HCT116 (cell line): ENCODE measurements around the gene SLK. TPM values are rescaled to one million over a fixed set of nuclear protein-coding genes. Genes with fewer than 3 reads are reported as not detected.

ENCODE experiments used
- ATAC-seq: fragments of 200-7000 bp; cut with Tn5 transposase; 2 replicates; pipeline ENCODE4 v1.9.1; 2020; ENCODE audit warnings: mild to moderate bottlenecking, moderate library complexity
- BruUV-seq: library from RNA; stranded (reverse); fragments of 400-500 nt; replicated peaks from 2 replicates; lab custom pipeline; 2021; lab: Mats Ljungman, UMichigan
- CTCF ChIA-PET: fragments of 300-600 bp; sonication (Branson Sonifier 250); formaldehyde crosslinking; loops from one replicate; lab custom pipeline; 2021; ENCODE audit warnings: antibody characterized with exemption; lab: Charles Lee
- POLR2A ChIA-PET: fragments of 300-600, 350-600 bp; sonication (Branson Sonifier 250); formaldehyde crosslinking; loops from one replicate; lab custom pipeline; 2021; ENCODE audit warnings: antibody characterized with exemption; lab: Charles Lee
- RAD21 ChIA-PET, 2 experiments: fragments of 300-600 bp; sonication (Branson Sonifier 250); formaldehyde crosslinking; loops; one replicate each; lab custom pipeline; 2023; ENCODE audit warnings: low total read pairs in 2 of 2; ENCODE audit not compliant: uncharacterized antibody in 2 of 2, unreplicated experiment in 2 of 2, low non-redundant PET in 1 of 2; lab: Charles Lee
- DNase-seq: peaks from one replicate; pipeline ENCODE4 v3.0.0-alpha.2; 2010; ENCODE audit warnings: low read depth, low spot score
- H2AFZ ChIP-seq: fragments of 200-600 bp; shearing (Covaris generic), sonication (generic); 2 replicates; pipeline ENCODE4 v1.6.1; 2017; ENCODE audit warnings: low read depth, mixed run types, mixed read lengths, antibody characterized with exemption, low read length; ENCODE audit not compliant: poor library complexity, severe bottlenecking
- H3K27ac ChIP-seq: 2 replicates; pipeline ENCODE4 v1.5.1; 2012; ENCODE audit warnings: low read depth, low read length
- H3K27me3 ChIP-seq: fragments of 200-600 bp; sonication (generic); 2 replicates; pipeline ENCODE4 v1.6.1; 2016; ENCODE audit warnings: mixed run types, low read length, mixed read lengths; ENCODE audit not compliant: insufficient read depth
- H3K36me3 ChIP-seq, 2 experiments: fragments of 200-500 bp in 1 of 2; fragments of 200-600 bp in 1 of 2; sonication (Bioruptor generic) in 1 of 2; sonication (generic) in 1 of 2; 2 replicates each; pipeline versions ENCODE4 v1.5.1 to v1.6.1; 2014 to 2016; ENCODE audit warnings: low read length in 2 of 2, inconsistent platforms in 1 of 2, mixed read lengths in 1 of 2, mixed run types in 1 of 2; ENCODE audit not compliant: insufficient read depth in 2 of 2, control insufficient read depth in 1 of 2
- H3K4me1 ChIP-seq, 2 experiments: fragments of 200-600 bp in 1 of 2; sonication (generic) in 1 of 2; 2 replicates each; pipeline versions ENCODE4 v1.5.1 to v1.6.1; 2012 to 2017; ENCODE audit warnings: low read length in 2 of 2, inconsistent platforms in 1 of 2, mild to moderate bottlenecking in 1 of 2, mixed read lengths in 1 of 2, mixed run types in 1 of 2, moderate library complexity in 1 of 2; ENCODE audit not compliant: insufficient read depth in 2 of 2, control insufficient read depth in 1 of 2
- H3K4me2 ChIP-seq: fragments of 200-600 bp; sonication (generic); 2 replicates; pipeline ENCODE4 v1.6.1; 2017; ENCODE audit warnings: mixed run types, low read length, mixed read lengths
- H3K4me3 ChIP-seq, 2 experiments: fragments of 200-600 bp in 1 of 2; sonication (generic) in 1 of 2; replicated peaks in 1 of 2; 2 replicates each; pipeline ENCODE4 v1.5.1; 2011 to 2016; ENCODE audit warnings: low read length in 2 of 2, control low read depth in 1 of 2, low read depth in 1 of 2, mild to moderate bottlenecking in 1 of 2, mixed read lengths in 1 of 2, mixed run types in 1 of 2
- H3K79me2 ChIP-seq: fragments of 200-600 bp; sonication (generic); 2 replicates; pipeline ENCODE4 v1.6.1; 2017; ENCODE audit warnings: mild to moderate bottlenecking, mixed run types, low read length, moderate library complexity, mixed read lengths; ENCODE audit not compliant: insufficient read depth
- H3K9ac ChIP-seq: fragments of 200-600 bp; sonication (generic); 2 replicates; pipeline ENCODE4 v1.6.1; 2016; ENCODE audit warnings: low read length, mixed read lengths
- H3K9me2 ChIP-seq: fragments of 200-600 bp; sonication (generic), shearing (Covaris generic); 2 replicates; pipeline ENCODE4 v1.6.1; 2017; ENCODE audit warnings: mixed run types, mild to moderate bottlenecking, moderate library complexity; ENCODE audit not compliant: insufficient read depth
- H3K9me3 ChIP-seq, 2 experiments: fragments of 200-500 bp in 1 of 2; fragments of 200-600 bp in 1 of 2; sonication (Bioruptor generic) in 1 of 2; sonication (generic) in 1 of 2; 2 replicates each; pipeline ENCODE4 v1.6.1; 2014 to 2017; ENCODE audit warnings: low read length in 2 of 2, mixed read lengths in 2 of 2, inconsistent platforms in 1 of 2, low read depth in 1 of 2, mild to moderate bottlenecking in 1 of 2, mixed run types in 1 of 2, moderate library complexity in 1 of 2; ENCODE audit not compliant: control insufficient read depth in 1 of 2, insufficient read depth in 1 of 2
- H4K20me1 ChIP-seq: fragments of 200-600 bp; sonication (generic), shearing (Covaris generic); 2 replicates; pipeline ENCODE4 v1.6.1; 2017; ENCODE audit warnings: mixed run types, mild to moderate bottlenecking, moderate library complexity; ENCODE audit not compliant: insufficient read depth
- CBX3 ChIP-seq: IDR thresholded peaks from 2 replicates; pipeline ENCODE4 v1.6.1; 2012; ENCODE audit warnings: low read depth
- CEBPB ChIP-seq: IDR thresholded peaks from 2 replicates; pipeline ENCODE4 v1.6.1; 2012; ENCODE audit warnings: low read depth
- EZH2 ChIP-seq: fragments of 200-600 bp; sonication (generic); IDR thresholded peaks from 2 replicates; pipeline ENCODE4 v1.6.1; 2017; ENCODE audit warnings: antibody characterized with exemption, mixed run types
- EZH2phosphoT487 ChIP-seq: fragments of 200-600 bp; IDR thresholded peaks from 2 replicates; pipeline ENCODE4 v1.6.1; 2018; ENCODE audit warnings: antibody characterized with exemption, borderline replicate concordance
- JUND ChIP-seq: IDR thresholded peaks from 2 replicates; pipeline ENCODE4 v1.6.1; 2012
- POLR2AphosphoS5 ChIP-seq: IDR thresholded peaks from 2 replicates; pipeline ENCODE4 v1.6.1; 2011; ENCODE audit warnings: mild to moderate bottlenecking, low read depth, low read length, moderate library complexity
- RAD21 ChIP-seq: IDR thresholded peaks from 2 replicates; pipeline ENCODE4 v1.6.1; 2012; ENCODE audit warnings: low read depth, mild to moderate bottlenecking
- SIN3A ChIP-seq: IDR thresholded peaks from 2 replicates; pipeline ENCODE4 v1.6.1; 2012; ENCODE audit warnings: low read depth
- TCF7L2 ChIP-seq: IDR thresholded peaks from 2 replicates; pipeline ENCODE4 v1.7.0; 2011; ENCODE audit warnings: borderline replicate concordance, inconsistent platforms; ENCODE audit not compliant: insufficient read depth, insufficient read length; ENCODE audit errors: extremely low read depth
- ZBTB33 ChIP-seq: IDR thresholded peaks from 2 replicates; pipeline ENCODE4 v1.6.1; 2011; ENCODE audit warnings: mild to moderate bottlenecking, low read length, moderate library complexity; ENCODE audit not compliant: insufficient replicate concordance; ENCODE audit errors: extremely low read depth
- ZNF274 ChIP-seq: fragments of 200-500 bp; sonication (Bioruptor generic); IDR thresholded peaks from 2 replicates; pipeline ENCODE4 v1.6.1; 2014; ENCODE audit warnings: mild to moderate bottlenecking, low read depth, low read length, inconsistent platforms
- intact Hi-C: fragments of 100-400 bp; cut with micrococcal nuclease; formaldehyde crosslinking; loops from 2 replicates; pipeline ENCODE4 v1.10.0; 2022
- total RNA-seq: library from RNA; stranded (reverse); gene quantifications from one replicate; pipeline ENCODE4 v1.2.1, GENCODE V29; 2021; ENCODE audit not compliant: unreplicated experiment

SLK gene
- total RNA-seq, 1 experiment from 2014 or later: 44.2 TPM

GRCh38 chr10:104016661-104017060 lies 49.7 kb downstream of the SLK start:
- no peaks in the 10 kb centered on the region; the same call in 1 of the 2 replicates for H4K20me1 ChIP-seq

More at GRCh38 chr10:104016661-104017060, 49.7 kb downstream of the SLK start:
- intact Hi-C loops: loop anchor here (5.0 kb wide), 1 partner anchor 129 kb away; no protein-coding TSS in a partner anchor
- RAD21 ChIA-PET: no interaction called here
- H3K4me3 ChIP-seq: no peak overlapping the region
- DNase-seq (no peak), ATAC-seq (0 out of 2 replicates have a peak, but pooled peaks have one; percentile 28)
- H3K9me2 ChIP-seq: no peaks in the 10 kb centered on the region
- H3K27ac ChIP-seq: no peak overlapping the region
- H2AFZ ChIP-seq: no peak overlapping the region
- H3K79me2 ChIP-seq: peaks cover 5% of the 10 kb centered on the region; the same call in 1 of the 2 replicates
- peak overlapping the region; percentile 6; the same call in 1 of the 2 replicates for H3K4me2 ChIP-seq
- H3K27me3 ChIP-seq: no peaks in the 10 kb centered on the region
- H3K9ac ChIP-seq: no peak overlapping the region
- CTCF ChIA-PET: no interaction called here
- POLR2A ChIA-PET: no interaction called here
- no TSS peak for BruUV-seq
- TF ChIP-seq TCF7L2 (no peak), CEBPB (no peak), EZH2phosphoT487 (no peak), JUND (no peak), EZH2 (no peak), ZNF274 (no peak), SIN3A (no peak), RAD21 (no peak), CBX3 (no peak), POLR2AphosphoS5 (no peak), ZBTB33 (no peak)
- no peaks in the 10 kb centered on the region for H3K9me3 ChIP-seq
- H3K36me3 ChIP-seq: peaks cover 33 to 57% of the 10 kb centered on the region in 2 experiments
- H3K4me1 ChIP-seq: peaks cover 7 to 34% of the 10 kb centered on the region in 2 experiments; a peak in 3 of 4 replicates
